Mammary epithelial cell (primary cell): ENCODE data around the gene BOD1L1.

Source experiments
- CTCF ChIP-seq, 2 donors: IDR thresholded peaks in 1 of 2; conservative IDR thresholded peaks in 1 of 2; 2 replicates each; pipeline ENCODE4 v1.5.1; 2011 to 2012; ENCODE audit warnings: inconsistent platforms in 2 of 2, low read length in 2 of 2, mild to moderate bottlenecking in 2 of 2, control low read depth in 1 of 2, low read depth in 1 of 2; ENCODE audit not compliant: insufficient read depth in 1 of 2; ENCODE audit errors: extremely low read depth in 1 of 2
- EZH2 ChIP-seq: IDR thresholded peaks from 2 replicates; pipeline ENCODE4 v1.6.1; 2012; ENCODE audit warnings: low read length, inconsistent platforms, borderline replicate concordance

- TF ChIP-seq CTCF (conservative IDR thresholded peaks at IDR 0.05 in 1 of 2, IDR thresholded peaks at IDR 0.05 in 1 of 2; ENCODE audit: extremely low read depth in 1 of 2, insufficient read depth in 1 of 2, low read depth in 1 of 2, low read length in 2 of 2) (no peak), EZH2 (peak; percentile 38)
Measured at GRCh38 chr4:13547485-13548041, 80.0 kb downstream of the BOD1L1 start.
